ENCODE results near the gene PPARD. TPM values are rescaled to one million over a fixed set of nuclear protein-coding genes. Genes with fewer than 3 reads are reported as not detected.

The PPARD gene
- total and polyA plus RNA-seq, 8 donors, result 2.6 to 34.6 (median 17.9) TPM

DNA sequence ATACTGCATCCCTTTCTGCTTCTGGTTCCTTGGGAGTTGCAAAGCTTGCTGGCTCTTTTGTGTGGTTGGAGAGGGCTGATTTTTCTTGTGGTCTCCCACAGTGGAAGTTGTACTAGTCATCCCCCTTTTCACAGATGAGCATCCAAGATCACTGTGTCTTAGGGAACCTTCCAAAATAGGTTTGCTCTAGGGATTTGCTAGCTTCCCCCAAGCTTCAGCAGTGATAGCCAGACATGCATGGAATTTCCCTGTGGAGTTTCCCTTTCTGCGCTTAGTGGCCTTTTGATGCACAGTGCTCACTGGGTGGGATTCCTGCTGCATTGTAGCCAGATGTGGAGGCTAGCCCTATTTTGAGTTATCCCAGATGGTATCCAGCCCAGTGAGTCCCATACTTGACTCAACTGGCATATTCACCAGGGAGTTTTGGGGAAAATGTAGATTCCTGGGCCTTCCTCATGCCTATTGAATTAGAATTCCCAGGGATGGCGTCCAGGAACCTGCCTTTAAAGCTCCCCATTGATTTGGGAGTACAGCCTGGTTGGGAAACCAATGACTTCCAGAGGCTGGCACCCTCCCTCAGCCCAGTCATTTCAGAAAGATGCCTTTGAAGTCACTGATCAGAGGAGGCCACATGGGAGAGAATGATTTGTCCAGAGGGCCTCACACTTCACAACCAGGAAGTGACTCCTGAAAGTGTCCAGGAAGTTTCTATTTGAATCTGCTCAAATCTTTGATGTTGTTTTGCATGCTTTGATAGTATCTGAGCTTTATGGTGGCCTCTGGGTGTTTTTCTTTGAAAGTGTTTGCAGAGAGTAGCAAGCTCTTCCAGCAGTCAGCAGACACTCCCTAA, 25.9 kb downstream of the PPARD start:
- peak overlapping the region in 1 of 5 donors; percentile 4 for H3K27ac ChIP-seq
- WGBS, 5 donors, result 88 to 100% (median 93%) methylated on average over 2 of the region's 2 CpGs
- H3K27me3 ChIP-seq, result no peaks in the 10 kb centered on the region
- no peak for DNase-seq
- H3K4me3 ChIP-seq, result no peak overlapping the region
- H3K9me3 ChIP-seq, result no peaks in the 10 kb centered on the region
- peaks cover 0 to 3% (median 0%) of the 10 kb centered on the region in 4 donors for H3K36me3 ChIP-seq
- intact Hi-C loops (cut with DNase I; ENCODE audit: low total_unique reads), result no loop called here
- peaks cover 10 to 44% (median 24%) of the 10 kb centered on the region in 4 donors for H3K4me1 ChIP-seq
- no peak for TF ChIP-seq POLR2AphosphoS5 (IDR thresholded peaks at IDR 0.05)
- TF ChIP-seq POLR2A (IDR thresholded peaks at IDR 0.05), result no peak
- TF ChIP-seq CTCF (IDR thresholded peaks at IDR 0.05), result no peak
- TF ChIP-seq EP300 (IDR thresholded peaks at IDR 0.05), result no peak

DNA sequence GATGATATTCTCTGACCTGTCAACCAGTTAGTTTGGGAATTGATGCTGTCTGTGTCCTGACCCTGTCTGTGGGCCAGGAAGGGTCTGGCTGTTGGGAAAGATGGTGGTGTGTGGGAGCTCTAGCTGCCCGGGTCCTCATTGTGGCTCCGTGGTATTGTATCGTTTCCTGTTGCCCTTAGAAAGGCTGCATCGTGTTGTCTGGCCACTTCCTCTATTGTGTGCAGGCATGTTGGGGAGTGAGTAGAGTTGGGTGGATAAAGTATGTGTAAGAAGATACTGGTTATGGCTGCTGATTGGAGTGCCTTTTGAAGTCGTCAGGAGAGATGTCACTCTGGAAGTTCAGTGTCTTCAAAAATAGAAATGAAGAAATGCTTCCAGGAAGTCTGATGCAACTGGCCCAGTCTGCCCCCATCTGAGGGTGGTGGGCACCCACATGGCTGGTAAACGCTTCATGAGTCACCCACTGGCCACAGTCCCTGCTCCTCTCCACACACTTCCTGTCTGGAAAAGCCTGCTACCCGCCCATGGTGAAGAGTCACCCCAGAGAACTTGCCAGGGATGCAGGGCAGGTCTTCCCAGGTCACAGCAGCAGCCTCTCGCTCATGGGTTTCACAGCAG, 27.9 kb downstream of the PPARD start:
- TF ChIP-seq POLR2AphosphoS5 (IDR thresholded peaks at IDR 0.05) (peak in 1 of 3 donors; percentile 50), POLR2A (IDR thresholded peaks at IDR 0.05) (no peak), EP300 (IDR thresholded peaks at IDR 0.05) (no peak), CTCF (IDR thresholded peaks at IDR 0.05) (no peak)
- H3K27ac ChIP-seq, result peak overlapping the region in 4 of 5 donors; percentile 15 to 58 (median 43)
- no peak overlapping the region for H3K4me3 ChIP-seq
- H3K27me3 ChIP-seq, result no peaks in the 10 kb centered on the region
- intact Hi-C loops (cut with DNase I; ENCODE audit: low total_unique reads), result no loop called here
- WGBS, 5 donors, result 59 to 73% (median 69%) methylated on average over 8 of the region's 8 CpGs
- no peaks in the 10 kb centered on the region for H3K36me3 ChIP-seq
- H3K9me3 ChIP-seq, result no peaks in the 10 kb centered on the region
- peaks cover 10 to 44% (median 24%) of the 10 kb centered on the region in 4 donors for H3K4me1 ChIP-seq
- DNase-seq, result peak in 1 of 2 donors; percentile 40

DNA sequence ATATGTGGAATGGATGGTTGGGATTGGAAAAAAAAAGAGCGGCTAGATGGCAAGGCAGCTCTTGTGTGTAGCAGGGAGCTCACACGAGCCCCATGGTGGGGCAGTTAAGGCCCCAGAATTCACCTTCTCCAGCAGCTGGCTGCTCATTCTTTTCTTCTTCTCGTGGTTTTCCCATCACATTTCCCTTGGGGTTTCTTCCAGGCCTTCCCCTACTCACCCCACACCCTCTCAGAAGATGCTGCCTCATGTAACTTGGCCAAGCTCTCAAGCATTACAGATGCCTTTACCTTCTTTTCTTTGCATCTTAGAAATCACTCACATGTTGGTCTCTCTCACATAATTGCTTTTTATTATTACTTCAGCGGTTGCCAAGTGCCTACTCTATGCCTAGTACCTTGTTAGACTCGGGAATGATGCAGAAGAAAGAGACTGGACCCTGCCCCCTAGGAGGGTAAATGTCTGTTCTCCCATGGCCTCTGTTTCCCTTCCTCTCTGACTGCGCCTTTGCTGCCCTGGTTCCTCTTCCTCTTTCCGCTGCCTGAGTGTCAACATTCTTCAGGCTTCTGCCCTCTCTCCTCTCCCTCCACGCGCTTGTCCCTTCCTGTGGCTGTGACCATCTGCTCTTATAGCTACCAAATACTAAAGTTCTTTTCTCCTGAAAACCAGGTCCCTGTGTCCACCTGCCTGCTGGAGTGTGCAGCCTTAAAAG, 28.6 kb downstream of the PPARD start:
- intact Hi-C loops (cut with DNase I; ENCODE audit: low total_unique reads), result no loop called here
- no peak for DNase-seq

More for the DNA sequence above, 28.6 kb downstream of the PPARD start:
- 75 to 90% (median 78%) methylated on average over 9 of the region's 9 CpGs for WGBS, 5 donors
- Histone ChIP-seq H3K4me1 (peaks cover 10 to 46% (median 25%) of the 10 kb centered on the region in 4 donors), H3K36me3 (no peaks in the 10 kb centered on the region), H3K27ac (peak overlapping the region in 3 of 5 donors; percentile 34 to 58 (median 52)), H3K4me3 (no peak overlapping the region), H3K27me3 (no peaks in the 10 kb centered on the region), H3K9me3 (no peaks in the 10 kb centered on the region)
- TF ChIP-seq POLR2A (IDR thresholded peaks at IDR 0.05) (no peak), CTCF (IDR thresholded peaks at IDR 0.05) (no peak)
